GM21825 (cell line): ENCODE results near the gene SLC27A1.
"Not testable (repeated sequence)": the region's sequence is repeated elsewhere in the genome, so short reads cannot be mapped to it uniquely, and the experiment has no call there.

ENCODE experiments used
- ATAC-seq: cut with Tn5 transposase; IDR thresholded peaks from one replicate; pipeline ENCODE4 v1.9.1; 2021; ENCODE audit warnings: mild to moderate bottlenecking, moderate library complexity; ENCODE audit not compliant: unreplicated experiment

SLC27A1 gene

DNA sequence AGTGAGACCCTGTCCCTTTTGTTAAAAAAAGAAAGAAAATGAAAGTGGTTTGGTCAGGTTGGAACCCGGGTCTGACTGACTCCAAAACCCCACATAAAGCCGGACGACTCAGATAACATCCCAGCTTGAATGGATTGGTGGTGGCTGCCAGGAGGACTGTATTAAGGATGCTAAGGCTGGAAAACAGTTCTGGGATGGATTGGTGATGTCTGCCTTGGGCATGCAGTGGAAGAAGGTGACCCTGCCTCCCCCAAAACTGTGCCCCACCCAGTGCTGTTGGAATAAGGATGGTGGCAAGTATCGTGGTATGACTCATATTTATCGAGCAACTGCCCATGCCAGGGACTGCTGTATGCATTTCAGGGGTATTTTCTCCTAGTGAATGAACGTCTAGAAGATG is 66.6 kb downstream of the SLC27A1 start:
- ATAC-seq = no peak

DNA sequence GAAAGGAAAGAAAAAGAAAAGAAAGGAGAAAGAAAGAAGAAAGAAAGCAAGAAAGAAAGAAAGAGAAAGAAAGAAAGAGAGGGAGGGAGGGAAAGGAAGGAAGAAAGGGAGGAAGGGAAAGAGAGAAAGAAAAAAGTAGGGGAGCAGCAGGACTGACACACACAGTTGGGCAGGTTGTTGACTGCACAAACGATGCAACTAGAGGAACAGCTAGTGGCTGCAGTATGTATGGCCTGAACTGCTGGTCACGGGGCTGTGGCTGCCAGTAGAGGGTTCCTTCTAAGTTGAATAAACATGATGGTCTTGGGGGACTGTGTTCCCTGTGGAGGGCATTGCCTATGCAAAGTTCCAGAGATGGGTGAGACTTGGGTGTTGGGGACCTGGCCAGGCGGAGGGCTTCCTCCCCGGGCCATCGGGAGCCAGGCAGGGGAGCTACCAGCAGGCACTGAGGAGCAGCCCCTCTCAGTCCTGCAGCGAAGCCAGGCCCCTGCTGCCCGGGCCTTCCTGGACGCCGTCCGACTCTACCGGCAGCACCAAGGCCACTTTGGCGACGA is 68.4 kb downstream of the SLC27A1 start:
- no peak for ATAC-seq

DNA sequence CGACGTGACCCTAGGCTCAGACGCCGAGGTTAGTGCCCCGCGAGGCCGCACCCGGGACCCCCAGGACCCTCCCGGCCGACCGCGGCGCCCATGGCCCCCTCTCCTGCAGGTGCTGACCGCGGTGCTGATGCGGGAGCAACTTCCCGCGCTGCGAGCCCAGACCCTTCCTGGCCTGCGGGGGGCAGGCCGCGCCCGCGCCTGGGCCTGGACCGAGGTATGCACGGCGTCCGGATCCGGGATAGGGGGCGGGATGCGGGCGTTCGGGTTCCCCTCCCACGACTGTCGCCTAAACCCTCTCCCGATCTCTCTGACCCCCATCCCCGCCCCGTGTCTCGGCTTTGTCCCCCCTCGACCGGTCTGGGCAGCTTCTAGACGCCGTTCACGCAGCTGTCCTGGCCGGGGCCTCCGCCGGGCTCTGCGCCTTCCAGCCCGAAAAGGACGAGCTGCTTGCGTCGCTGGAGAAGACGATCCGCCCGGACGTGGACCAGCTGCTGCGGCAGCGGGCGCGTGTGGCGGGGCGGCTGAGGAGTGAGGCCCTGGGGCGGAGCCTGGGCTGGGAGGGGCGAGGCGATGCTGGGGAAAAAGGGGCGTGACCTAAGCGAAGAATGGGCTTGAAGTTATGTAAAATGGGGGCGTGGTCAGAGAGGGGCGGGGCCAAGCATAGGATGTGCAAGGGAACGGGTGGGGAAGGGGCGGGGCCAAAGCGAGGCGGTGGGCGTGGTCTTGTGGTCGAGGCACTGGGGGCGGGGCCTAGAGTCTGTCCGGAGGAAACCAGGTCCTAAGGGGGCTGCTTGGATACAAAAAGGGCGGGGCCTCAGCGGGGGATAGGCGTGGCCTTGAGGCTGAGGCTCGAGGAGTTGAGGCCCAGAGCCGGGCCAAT is 69.2 kb downstream of the SLC27A1 start:
- peak; percentile 61 for ATAC-seq

DNA sequence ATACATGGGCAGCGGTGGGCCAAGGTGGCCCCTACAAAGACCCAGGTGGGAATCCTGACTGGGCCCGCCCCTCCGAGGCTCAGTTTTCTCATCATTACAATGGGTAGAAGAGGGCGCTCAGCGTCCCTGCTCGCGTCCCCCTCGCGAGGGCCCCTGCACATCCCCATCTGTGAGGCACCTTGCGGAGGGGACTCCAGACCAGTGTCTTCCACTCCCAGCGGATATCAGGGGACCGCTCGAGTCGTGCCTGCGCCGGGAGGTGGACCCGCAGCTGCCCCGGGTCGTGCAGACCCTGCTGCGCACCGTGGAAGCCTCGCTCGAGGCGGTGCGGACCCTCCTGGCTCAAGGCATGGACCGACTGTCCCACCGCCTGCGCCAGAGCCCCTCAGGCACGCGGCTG is 69.8 kb downstream of the SLC27A1 start:
- ATAC-seq = no peak

DNA sequence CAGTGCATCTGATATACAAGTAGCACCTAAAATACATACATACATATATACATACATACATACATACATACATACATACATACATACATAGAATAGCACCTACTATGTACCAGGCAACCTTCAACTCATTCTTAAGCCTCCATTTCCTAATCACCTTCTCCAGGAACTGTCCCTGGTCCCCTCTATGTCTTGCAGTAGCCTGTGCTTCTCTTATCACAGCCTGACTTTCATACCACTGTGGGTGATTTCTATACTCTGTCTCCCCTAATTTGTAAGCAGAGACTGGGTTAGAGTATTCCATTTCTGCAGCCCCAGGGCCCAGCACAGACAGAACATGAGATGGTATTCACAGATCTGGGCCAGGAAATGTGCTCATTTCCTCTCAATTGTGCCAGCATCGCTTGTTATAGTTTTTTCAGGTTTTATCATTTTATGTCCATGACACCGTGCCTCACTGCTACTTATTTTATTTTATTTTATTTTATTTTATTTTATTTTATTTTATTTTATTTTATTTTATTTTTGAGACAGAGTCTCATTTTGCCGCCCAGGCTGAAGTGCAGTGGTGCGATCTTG is 70.9 kb downstream of the SLC27A1 start:
- no peak for ATAC-seq

DNA sequence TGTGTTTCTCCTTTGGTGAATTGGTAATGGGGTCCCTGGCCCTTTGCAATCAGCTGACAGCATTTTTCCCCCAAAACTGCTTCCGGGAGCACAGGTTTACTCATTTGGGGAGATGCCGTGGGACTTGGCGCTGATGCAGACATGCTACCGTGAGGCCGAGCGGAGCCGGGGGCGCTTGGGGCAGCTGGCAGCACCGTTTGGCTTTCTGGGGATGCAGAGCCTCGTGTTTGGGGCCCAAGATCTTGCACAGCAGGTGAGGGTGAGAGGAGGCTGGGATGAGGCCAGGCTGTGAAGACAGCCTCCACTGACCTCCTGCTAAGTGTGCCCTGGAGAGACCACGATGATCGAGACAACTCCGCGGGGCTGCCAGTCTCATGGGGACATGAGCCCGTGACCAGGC is 71.7 kb downstream of the SLC27A1 start:
- no peak for ATAC-seq

DNA sequence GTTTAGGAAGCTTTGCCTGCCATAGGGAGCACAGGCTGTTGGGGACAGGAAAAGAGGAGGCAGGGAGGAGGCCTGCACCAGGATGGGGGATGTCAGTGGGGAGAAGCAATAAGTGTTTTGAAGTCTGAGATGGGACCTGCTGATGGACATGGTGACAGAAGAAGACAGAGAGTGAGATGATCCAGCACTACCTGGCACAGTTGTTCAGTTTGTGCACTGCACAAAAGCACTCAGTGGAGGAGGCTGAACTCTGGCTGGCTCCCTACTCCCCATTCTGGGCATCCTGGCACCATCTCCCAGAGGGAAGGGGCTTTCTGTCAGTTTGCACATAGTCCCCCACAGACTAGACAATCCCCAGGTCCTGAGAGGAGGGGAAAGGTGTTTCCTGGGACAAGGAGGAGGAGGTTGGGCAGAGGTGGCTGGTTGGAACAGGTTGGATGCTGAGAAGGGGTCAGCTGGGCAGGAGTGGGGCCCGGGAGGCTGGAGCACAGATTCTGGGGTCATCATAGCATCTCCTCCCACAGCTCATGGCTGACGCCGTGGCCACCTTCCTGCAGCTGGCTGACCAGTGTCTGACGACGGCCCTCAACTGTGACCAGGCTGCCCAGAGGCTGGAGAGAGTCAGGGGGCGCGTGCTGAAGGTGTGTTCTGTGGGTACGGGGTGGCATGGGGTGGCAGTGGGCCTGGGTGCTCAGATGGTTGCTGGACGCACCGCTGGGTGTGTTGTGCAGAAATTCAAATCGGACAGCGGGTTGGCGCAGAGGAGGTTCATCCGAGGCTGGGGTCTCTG is 72.7 kb downstream of the SLC27A1 start:
- ATAC-seq = no peak

DNA sequence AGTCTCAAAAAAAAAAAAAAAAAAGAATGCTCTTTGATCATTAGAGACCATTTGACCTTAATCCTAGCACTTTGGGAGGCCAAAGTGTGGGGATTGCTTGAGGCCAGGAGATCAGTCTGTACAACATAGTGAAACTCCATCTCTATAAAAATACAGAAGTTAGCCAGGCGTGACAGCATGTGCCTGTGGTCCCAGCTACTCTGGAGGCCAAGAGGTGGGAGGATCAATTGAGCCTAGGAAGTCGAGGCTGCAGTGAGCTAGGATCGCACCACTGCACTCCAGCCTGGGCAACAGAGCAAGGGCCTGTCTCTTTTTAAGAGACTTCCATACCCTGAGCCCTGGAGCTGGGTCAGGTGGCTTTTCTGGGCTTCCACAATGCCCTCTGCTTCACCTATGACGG is 73.7 kb downstream of the SLC27A1 start:
- no peak for ATAC-seq

DNA sequence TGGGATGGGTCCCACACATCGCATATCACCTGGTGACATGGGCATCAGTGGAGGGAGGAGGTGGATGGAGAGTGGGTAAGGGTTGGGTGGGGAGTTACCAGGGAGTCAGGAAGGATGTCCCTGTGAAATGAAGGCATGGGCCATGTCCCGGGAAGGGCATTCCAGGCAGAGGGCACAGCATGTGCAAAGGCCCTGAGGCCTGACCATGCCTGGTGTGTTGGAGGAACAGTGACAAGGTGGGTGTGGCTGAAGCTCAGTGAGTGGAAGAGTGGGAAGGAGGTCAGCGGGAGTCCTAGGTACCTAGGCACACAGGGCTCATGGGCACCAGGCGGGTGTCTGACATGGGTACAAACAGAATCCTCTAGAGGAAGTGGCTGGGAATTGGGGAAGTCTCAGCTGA is 74.1 kb downstream of the SLC27A1 start:
- no peak for ATAC-seq

DNA sequence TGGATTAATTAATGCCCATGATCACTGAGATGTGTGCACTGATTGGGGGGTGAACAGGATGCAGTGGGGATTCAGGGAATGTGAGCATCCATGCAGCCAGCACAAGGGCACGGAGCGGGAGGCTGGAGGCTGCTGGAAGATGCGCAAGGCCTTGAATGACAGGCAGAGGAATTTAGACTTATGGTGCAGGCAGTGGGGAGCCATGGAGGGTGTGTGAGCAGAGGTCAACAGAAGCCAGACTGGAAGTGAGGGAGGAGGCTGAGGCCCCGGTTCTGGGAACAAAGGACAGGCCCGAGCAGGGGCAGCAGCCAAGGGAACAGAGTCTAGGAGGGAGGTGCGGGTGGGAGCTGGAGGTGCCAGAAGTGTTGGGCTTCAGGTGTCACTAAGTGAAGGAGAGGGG is 77.8 kb downstream of the SLC27A1 start:
- ATAC-seq = no peak

DNA sequence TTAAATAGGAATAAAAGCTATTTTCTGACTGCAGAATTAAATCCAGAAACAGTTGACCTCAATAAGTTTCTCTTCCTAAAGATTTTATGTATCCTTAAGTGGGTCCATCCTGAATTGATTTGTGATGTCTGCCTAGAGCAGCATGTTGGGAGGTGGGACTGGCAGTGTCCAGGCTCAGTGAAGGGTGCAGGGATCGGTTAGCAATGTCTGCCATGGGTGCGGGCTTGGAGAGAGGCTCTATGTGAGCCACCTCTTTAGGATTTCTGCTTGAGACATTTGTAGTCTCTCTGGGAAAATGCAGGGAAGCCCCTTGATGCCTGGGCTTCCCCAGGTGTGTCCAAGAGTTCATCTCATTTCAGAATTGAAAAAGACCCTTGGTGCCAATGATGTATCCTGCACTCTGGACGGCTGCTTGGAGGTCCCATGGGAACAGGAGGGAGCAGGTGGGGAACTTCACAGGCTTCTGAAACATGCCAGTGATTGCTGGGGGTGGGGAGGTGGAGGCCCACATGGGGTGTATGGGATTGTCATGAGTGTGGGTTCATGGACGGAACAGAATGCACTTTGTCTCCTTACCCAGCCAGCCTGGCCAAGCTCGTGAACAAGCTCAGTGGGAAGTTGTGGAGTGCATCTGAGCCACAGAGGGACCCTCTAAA is 78.9 kb downstream of the SLC27A1 start:
- no peak for ATAC-seq

DNA sequence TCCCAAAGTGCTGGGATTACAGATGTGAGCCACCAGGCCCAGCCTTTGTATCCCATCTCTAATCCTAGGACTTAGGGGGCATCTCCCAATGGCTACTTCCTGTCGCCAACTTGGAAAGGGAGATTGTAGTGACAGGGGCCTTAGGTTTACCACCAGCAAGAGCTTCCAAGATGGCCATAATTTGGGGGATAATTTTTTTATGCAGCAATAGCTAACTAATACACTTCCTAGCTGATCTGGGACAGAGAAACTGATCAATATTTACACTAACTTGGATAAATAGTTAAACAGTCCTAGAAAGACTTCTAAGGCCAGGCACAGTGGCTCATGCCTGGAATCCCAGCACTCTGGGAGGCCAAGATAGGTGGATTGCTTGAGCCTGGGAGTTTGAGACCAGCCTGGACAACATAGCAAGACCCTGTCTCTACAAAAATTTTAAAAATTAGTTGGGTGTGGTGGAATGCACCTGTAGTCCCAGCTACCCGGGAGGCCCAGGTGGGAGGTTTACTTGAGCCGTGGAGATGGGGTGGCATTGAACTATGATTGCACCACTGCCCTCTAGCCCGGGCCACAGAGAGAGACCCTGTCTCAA is 79.8 kb downstream of the SLC27A1 start:
- no peak for ATAC-seq

DNA sequence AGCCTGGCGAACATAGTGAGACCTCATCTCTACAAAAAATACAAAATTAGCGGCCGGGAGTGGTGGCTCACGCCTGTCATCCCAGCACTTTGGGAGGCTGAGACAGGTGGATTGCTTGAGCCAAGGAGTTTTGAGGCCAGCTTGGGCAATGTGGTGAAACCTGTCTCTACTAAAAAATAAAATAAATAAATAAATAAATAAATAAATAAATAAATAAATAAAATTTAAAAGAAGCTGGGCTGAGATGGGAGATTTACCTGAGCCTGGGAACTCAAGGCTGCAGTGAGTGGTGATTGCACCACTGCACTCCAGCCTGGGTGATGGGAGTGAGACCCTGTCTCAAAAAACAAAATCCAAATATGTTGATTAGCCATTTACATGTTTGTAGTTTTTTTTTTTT is 82.4 kb downstream of the SLC27A1 start:
- ATAC-seq = not testable (repeated sequence)

DNA sequence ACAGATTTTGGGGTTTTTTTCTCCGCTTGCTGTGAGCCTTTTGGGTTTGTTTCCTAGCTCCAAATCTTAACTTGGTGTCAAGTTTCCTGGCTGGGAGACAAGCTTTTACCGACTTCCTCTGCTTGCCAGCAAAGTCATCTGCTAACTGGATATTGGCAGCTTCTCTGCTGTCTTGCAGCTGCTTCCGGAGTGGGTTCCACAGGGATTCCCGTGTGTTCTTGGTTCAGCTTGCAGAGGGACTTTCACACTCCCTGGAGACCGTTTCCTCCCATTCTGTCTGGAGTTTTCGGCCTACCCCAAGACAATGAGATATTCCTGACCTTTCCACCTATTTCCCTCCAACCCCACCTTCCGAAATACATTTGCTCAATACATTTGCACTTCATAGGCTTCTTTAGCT is 82.9 kb downstream of the SLC27A1 start:
- no peak for ATAC-seq

DNA sequence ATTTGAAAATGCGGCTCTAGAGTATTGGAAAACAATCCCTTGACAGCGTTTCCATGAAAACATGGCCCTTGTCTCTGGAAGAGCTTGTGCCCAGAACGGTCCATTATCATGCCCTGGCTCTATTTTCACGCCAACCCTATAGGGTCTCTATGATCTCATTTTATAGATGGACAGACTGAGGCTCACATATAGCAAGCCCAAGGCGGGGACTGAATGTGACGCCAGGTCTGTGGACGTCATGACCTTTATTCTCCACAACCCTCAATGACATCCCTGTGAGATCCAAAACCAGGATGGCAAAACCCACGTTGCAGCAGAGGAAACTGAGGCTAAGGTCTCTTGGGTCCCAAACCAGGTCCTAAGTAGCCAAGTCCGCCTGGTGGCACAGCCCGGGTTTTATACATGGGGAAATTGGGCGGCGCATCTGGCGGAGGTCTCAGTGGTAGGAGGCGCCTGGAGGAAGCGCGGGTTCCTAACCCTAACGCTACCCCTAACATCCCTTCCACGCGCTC is 84.7 kb downstream of the SLC27A1 start:
- ATAC-seq = no peak

DNA sequence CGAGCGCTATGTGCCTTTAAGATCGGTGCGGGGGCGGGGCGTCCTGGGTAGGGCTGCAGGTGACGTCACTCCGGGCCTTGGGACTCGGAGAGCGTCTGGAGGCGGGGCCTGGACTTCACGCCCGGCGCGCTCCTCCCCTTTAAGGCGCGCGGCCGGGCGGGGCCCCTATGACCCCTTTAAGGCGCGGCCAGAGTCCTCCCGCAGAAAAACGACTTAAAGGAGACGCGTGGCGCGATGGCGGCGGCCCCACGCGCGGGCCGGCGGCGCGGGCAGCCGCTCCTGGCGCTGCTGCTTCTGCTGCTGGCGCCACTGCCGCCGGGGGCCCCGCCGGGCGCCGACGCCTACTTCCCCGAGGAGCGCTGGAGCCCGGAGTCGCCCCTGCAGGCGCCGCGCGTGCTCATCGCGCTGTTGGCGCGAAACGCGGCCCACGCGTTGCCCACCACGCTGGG is 85.2 kb downstream of the SLC27A1 start, which contains the start of gene COLGALT1:
TSS of gene COLGALT1 (plus strand) at position 170 of the 449 bp plus-strand sequence. CDS start at position 235, 65 bp downstream.
- peak; percentile 81 for ATAC-seq
